Measurements from ENCODE around the gene DNAJB11. TPM values are rescaled to one million over a fixed set of nuclear protein-coding genes. Genes with fewer than 3 reads are reported as not detected.

Gene DNAJB11
- 40.8 TPM for total RNA-seq

DNA sequence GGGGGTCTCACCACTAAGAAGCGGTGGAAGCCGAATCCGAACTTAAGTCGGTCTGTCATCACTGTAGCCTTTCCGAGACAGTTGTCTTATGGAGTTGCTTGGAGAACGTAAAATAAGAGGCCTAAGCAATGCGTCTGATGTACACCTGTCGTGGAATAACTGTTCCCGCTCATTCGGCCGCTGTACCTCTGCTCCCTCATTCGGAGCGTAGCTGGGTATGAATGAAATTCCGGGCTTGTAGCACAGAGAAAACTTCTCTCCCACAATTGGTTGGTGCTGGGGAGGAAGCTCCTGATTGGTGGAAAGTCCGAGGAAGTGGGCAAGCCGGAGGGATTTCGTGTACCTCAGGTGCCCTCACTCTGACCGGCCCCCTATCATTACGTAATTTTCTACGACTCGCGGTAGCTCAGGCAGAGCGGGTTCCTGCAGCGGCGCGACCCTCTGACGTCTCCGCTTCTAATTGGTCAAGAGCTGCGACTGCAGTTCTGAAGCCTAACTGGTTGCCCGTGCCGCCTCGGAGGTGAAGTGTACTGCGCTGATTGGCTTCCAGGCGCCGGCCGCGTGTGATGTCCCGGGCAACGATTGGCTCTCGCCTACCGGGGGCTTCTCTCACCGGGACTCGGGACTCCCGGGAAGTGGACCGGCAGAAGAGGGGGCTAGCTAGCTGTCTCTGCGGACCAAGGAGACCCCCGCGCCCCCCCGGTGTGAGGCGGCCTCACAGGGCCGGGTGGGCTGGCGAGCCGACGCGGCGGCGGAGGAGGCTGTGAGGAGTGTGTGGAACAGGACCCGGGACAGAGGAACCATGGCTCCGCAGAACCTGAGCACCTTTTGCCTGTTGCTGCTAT lies at the start of gene DNAJB11:
Gene DNAJB11, plus strand, starts transcription at position 625 of the 845 bp plus-strand sequence. Its CDS starts 178 bp downstream, at position 803.

DNA sequence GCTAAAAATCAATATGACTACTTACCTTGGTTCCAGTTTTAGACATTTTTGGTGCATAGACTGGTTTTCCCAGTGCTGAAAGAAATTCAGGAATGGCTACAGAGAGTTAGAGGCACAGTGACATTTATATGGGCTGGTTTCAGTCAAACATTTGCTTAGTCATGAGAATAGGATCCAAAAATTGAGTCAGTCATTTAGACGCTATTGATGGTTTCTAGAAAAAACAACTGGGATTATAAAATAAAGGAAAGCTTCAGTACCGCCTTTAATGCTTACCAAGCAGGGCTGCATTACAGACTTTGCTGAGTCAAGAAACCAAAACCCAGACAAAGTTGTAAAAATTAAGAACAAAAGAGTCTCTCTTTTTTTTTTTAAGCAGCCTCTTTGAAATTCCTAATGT lies 26.2 kb upstream of the DNAJB11 start, which contains the start of gene CRYGS:
Gene CRYGS, minus strand, starts transcription at position 100 of the 400 bp plus-strand sequence. Its CDS starts 54 bp downstream, at position 46.

DNA sequence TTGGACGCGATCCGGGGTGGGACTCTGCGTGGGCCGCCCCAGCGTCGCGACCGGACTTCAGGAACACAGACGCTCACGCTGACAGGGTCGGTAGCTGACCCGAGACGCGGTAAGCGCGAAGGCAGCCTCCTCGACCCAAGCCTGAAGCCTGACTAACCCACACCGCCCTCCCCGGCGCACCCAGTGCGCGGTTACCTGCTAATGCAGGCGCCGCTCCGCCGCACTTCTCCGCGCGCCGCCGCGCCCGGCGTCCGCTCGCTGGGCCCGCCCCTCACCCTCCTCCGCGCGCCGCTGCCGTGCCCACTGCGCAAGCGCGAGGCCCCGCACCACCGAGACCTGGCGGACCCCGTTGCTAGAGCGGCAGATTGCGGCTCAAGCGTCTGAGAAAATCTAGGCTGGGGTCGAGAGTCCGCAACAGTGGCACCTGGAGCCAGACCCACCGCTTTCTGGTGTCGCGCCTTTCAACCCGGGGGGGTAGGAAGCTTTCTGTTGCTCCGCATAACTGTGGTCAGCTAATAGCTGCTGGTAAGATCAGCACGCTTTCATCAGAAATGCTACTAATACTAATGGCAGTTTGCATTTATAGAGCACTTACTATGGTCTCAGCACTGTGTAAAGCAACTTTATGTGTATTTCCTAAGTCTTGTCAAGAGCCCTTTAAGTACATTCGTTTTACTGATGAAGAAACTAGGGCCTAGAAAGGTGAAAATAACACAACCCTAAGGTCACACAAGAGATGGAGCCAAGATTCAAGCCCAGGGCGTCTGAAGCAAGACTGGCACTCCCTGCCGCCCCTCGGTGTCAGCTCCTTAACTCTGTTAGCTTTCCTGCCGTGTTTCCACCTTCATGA lies 3.2 kb upstream of the DNAJB11 start, which contains the start of gene TBCCD1:
Gene TBCCD1, minus strand, starts transcription at position 268 of the 850 bp plus-strand sequence. CDS start 3,010 bp downstream, outside the sequence.

DNA sequence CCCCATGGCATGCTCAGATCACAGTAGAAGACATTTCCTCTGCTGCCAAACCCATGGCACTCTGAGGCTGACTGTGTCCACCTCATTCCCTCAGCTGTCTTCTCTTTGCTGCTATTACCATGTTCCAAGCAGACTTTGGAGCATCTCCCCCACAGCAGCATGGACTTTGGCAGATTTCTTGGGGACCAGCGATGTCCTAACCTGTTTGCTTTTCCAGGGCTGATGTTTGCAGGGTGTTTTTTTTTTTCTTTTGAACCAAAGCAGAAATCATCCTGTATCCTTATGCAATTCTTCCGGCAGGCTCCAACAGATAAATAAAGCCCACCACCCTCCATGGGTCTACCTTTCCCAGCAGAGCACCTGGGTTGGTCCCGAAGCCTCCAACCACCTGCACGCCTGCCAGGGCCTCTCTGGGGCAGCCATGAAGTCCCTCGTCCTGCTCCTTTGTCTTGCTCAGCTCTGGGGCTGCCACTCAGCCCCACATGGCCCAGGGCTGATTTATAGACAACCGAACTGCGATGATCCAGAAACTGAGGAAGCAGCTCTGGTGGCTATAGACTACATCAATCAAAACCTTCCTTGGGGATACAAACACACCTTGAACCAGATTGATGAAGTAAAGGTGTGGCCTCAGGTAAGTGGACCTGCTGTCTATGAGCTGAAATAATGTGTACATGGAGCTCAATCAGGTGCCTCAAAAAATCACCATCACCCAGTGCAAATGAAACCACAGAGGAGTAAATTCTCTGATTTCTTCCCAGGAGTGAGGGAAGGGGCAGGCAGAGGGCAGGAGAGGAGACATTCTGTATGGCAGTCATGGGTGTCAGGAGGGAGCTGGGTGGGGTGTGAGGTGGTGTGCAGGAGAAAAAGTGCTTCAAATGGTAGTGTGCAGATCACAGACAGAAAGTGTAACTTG lies 42.5 kb downstream of the DNAJB11 start, which contains the start of gene AHSG:
Gene AHSG, plus strand, starts transcription at position 340 of the 916 bp plus-strand sequence. Its CDS starts 82 bp downstream, at position 422.

Small RNAs within 50 kb of the gene (small RNA-seq; reads per million reads assigned to genes)
- gene RF00017, result not detected

Other genes with a start within 250 kb of the DNAJB11 start
- gene DGKG, start 208.5 kb upstream of the DNAJB11 start, total RNA-seq, result 15.0 TPM
- gene CRYGS, start 26.3 kb upstream of the DNAJB11 start, total RNA-seq, result 2.1 TPM
- 23.8 TPM for gene TBCCD1, start 3.4 kb upstream of the DNAJB11 start, total RNA-seq
- gene AHSG, start 42.3 kb downstream of the DNAJB11 start, total RNA-seq, result 0.23 TPM
- not detected for gene FETUB, start 69.7 kb downstream of the DNAJB11 start, total RNA-seq
- gene HRG, start 95.3 kb downstream of the DNAJB11 start, total RNA-seq, result not detected
- gene KNG1, start 146.6 kb downstream of the DNAJB11 start, total RNA-seq, result not detected
- 877 TPM for gene EIF4A2, start 212.9 kb downstream of the DNAJB11 start, total RNA-seq
- gene RFC4, start 235.8 kb downstream of the DNAJB11 start, total RNA-seq, result 21.7 TPM

Measured in diencephalon (tissue), 1 donor.